Amygdala (tissue), 56 donors: ENCODE measurements around the gene DSTN.
A peak's percentile ranks its signal among the peaks of the same experiment; 100 is the strongest.

ENCODE experiments used
- DNase-seq, 56 donors: peaks; one replicate each; lab custom pipeline; 2025; lab: John Stamatoyannopoulos, UW

The DSTN gene

DNA sequence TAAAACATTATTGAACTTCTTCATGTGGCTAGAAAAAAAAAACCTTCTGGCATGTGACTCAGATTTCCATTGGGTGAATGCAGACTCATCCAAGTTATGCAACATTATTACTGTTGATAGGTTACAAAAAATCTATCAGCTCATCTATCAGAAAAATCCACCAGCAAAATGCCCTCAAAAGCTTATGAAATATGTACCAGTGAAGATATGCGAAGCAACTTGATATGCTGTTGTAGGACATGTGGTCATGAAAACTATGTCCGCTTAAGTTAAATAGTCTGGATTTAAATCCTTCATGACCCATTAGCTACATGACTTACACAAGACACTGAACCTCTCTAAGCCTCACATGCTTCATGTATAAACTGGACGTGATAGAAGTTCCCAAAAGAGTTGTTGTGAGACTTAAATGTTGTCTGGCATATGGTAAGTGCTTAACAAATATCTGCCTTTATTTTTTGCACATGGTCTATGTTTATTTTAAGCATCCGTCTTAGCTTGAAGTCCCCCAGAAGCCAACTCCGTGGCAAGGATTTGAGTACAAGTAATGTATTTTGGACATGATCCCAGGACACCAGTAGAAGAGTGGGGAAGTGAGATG, 26.2 kb upstream of the DSTN start:
- DNase-seq, result no peak

DNA sequence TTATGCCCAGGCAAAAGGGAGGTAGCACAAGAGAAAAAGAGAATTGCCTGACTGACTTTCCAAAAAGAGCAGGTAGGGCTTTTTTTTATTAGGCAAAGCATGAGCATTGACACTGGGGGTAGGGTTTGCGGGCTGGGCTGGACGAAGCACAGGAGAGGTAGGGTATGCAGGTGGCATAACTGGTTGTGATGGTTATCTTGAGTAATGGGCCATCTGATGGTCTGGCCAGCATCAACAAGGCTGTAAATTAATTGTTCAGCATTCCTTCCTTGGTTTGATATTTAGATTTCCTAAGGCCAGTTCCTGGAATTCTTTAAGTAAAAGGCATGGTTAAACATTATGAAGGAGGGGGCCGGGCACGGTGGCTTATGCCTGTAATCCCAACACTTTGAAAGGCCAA, 24.7 kb upstream of the DSTN start:
- no peak for DNase-seq

GRCh38 chr20:17549131-17549530, 20.7 kb upstream of the DSTN start:
- no peak for DNase-seq

DNA sequence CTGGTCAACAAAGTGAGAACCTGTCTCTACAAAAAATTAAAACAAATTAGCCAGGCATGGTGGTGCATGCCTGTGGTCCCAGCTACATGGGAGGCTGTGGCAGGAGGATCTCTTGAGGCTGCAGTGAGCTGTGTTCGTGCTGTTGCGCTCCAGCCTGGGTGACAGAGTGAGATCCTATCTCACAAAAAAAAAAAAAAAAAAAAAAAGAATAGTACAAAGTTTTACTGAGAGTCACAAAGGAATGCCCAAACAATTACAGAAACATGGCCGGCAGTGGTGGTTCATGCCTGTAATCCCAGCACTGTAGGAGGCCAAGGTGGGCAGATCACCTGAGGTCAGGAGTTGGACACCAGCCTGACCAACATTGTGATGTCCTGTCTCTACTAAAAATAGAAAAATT, 14.8 kb upstream of the DSTN start:
- no peak for DNase-seq

DNA sequence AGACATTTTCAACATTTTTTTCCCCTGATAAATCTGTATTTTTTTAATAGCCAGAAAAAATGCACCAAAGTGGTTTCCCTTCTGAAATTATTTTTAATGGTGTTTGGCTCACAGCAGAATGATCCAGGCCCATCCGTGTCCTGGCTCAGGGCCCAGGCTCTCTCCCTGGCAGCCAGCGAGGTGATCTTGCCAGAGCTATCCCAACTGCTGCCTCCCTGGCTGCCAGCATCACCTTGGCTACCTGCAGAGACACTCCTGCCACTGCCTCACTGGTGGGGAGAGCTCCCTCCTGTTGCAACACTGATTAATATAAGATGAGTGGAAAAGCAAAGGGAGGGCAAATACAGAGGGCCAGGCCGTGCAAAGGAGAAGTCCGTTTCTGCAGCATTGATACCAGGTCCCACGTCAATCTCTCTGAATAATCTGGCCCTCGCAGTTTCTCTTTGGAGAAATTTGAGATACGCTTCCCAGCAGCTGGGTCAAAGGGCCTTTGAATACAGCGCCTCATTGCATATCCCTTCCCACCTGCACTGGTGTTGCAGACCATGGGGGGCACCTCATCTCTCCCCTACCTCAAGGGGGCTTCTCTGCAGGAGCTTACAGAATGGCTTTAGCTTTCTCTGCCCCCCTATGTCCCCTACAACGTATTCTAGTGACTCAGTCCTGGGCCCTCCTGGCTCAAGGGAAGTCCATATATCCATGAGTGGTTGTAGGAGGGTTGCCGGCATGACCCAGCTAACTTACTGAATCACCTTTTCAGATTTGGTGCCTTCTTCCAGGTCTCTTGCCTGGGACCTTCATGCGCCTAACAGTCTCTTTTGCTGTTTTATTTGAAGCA, 12.8 kb upstream of the DSTN start:
- DNase-seq, result peak in 13 of 56 donors; percentile 1 to 31 (median 16)

GRCh38 chr20:17557675-17558006, 12.2 kb upstream of the DSTN start:
- no peak for DNase-seq

- peak in 3 of 56 donors; percentile 1 to 25 (median 9) for DNase-seq
Measured at GRCh38 chr20:17558154-17558940, 11.5 kb upstream of the DSTN start.

DNA sequence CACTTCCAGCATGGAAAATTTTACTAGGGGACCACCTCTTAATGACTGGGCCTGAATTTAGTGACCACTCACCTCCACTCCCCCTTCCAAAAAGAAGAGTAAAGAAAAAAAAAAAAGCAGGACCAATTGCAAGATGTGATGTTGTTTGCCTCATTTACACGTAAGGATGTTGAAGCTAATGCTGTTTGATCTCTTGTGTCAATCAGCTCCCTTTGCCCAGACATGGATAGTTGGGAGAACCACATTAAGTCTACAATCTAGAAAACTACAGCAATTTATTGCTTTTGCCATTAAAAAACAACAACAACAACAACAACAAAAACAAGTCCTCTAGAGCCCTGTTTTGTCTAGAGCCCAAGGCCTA, 11.0 kb upstream of the DSTN start:
- no peak for DNase-seq

GRCh38 chr20:17559338-17559737, 10.5 kb upstream of the DSTN start:
- DNase-seq, result no peak

DNA sequence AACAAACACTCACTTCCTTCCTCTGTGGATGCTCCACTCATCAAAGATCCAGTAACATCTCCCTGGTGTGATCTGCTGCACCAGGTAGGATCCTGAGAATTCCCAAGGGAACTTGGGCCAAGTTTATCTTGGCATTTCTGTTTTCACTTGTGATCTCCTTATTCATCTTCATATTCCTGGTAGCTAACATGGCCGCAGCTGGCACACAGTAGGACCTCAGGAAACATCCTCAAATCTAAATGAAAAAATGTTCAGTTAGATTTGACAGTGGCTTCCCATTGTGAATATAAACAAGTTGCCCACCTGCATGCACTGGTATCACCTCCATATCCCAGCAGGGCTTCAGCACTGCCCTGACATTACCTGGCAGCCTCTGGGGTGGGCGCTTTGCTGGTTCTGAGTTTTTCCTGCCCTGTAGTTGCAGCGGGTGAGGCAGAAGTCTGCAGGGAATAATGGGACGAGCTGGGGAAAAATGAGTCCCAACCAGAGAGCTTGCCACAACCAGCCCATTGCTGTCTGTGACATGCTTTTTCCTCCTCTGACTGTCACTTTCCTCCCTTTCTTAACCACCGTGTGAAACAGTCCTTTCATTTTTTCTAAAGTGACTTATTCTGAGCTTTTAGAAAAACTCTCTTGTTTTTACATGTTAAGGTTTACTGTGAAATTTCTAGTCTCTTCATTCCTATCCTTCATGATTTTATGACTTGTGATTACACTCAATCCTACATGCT, 9.4 kb upstream of the DSTN start:
- no peak for DNase-seq

DNA sequence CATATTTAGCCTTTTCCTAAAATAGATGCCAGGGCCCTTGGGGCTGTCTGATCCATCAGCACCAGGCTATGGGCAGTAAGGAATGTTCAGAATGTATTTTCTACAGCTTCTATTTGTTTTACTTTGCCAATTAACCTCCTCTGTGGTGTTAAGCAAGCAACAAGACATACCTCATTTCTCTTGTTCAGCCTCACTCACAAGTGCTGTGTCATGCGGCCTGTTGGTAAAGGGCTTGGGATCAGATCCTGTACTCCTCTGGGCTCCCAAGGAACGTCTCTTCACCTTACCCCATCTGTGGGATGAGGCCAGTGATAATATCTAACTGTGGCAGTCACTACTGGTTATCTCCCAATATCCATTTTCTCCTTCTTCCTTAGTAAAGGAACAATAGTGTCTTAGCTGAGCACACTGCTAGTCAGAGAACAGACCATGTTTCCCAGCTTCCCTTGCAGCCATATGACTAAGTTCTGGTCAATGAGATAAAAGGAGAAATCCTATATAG, 7.0 kb upstream of the DSTN start:
- DNase-seq, result no peak

DNA sequence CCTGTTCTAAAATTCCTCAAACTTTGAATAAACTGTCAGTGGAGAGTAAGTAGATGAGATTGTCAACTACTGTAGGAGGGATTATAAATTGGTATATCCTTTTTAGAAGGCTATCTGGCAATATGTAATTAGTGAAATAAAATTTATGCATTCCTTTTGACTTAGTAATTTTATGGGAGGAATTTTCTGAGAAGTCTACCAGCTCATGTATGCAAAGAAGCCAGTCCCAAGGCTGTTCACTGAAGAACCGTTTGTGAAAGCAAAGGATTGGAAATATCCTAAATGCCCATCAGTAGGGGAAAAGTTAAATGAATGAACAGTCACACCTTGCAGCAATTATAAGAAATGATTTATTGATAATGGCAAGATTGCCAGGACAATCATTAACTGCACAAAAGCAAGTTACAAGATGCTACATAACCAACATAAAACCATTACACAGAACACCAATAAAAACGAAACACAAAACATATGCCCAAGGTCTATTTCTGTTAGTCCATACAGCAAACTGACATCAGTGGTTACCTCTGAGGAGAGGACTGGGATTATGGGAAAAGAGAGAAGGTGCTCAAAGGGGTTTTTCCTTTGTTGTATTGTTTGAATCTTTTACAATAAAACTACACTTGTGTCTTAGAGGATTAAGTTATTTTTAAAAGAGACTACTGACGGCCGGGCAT, 4.6 kb upstream of the DSTN start:
- DNase-seq, result no peak

DNA sequence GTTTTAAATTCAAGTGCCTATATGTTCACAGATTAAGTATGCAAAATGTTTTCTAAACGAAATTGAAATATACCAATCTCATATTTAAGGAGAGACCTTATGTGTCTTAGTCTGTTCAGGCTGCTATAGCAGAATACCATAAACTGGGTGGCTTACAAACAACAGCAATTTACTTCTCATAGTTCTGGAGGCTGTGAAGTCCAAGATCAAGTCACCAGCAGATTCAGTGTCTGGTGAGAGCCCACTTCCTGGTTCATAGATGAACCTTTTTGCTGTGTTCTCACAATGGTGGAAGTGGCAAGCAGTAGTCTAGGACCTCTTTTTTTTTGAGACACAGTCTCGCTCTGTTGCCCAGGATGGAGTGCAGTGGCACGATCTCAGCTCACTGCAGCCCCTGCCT, 3.5 kb upstream of the DSTN start:
- DNase-seq, result no peak

- no peak for DNase-seq
Measured at GRCh38 chr20:17568045-17568788, 1.7 kb upstream of the DSTN start.

DNA sequence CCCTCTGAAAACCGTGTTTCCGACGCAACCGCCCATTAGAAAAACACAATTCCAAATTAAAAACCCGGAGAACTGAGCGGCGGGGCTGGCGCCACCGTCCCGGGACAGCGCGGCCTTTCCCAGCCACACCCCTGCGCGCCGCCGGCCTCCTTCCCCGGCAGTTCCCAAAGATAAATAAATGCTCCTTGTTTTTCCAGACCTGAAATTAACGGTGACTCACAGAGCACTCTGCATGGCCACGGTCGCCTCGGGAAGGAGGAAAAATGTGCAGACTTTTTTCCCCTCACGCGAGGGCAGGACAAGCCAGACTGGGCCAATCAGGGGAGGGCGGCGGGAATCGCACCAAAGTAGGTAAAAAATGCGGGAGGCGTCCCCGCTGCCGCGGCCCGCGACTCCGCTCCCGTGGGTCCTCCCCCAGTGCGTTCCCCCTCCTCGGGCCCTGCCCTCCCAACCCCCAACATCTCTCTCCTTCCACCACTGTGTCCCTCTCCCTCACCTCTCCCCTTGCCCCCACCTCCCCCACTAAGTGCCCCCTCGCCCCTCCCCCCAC, 828 bp upstream of the DSTN start:
- peak in 28 of 56 donors; percentile 2 to 65 (median 24) for DNase-seq

- DNase-seq, result peak in 35 of 56 donors; percentile 23 to 82 (median 53)
Measured at GRCh38 chr20:17570347-17571152, 675 bp downstream of the DSTN start.

DNA sequence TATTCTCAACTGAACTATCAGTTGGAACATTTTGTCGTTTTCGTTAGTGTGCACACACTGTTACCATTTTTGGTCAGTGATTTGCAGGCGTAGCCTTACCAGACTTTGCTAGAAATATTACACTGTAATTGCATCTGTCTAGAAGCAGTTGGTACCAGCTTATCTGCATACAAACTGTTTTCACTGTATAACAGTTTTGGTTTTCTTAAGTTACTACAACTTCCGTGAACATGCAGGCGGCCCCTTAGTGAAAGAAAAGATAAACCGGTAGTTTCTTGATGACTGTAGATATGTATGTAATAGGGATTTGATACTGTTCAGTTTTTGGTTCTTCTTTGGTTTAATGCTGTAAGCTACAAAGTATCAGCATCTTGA, 1.3 kb downstream of the DSTN start:
- no peak for DNase-seq

DNA sequence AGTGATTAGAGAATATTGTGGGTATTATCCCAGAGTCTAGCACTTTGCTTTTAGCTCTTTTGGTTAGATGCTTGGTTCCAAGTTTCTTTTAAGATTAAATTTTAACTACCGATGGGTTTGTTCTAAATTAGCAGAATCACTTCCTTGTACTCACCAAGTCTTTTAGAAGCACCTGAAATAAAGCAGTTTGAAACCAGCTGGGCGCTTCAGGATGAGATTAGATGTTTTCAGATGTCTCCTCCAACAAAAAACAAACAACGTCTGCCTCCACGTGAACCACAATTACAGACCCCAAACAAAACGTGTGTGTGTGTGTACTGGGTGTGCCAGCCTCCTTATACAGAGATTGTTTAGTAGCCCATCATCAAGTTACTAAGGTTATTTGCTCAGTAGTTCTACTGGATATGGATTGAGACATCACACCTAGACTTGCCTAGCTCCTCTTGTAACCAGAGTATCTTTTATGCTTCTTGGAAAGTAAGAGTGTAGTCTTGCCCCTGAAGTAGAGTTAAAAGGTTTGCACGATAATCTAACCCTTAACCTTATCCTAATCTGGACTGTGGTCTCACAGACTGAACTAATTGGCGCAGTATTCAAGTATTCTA, 2.3 kb downstream of the DSTN start:
- no peak for DNase-seq
